SK-MEL-5 (cell line): ENCODE measurements around the gene SGMS1. TPM values are rescaled to one million over a fixed set of nuclear protein-coding genes. Genes with fewer than 3 reads are reported as not detected.

ENCODE experiments used
- DNase-seq: peaks from one replicate; pipeline ENCODE4 v3.0.0-alpha.2; 2016; ENCODE audit warnings: low read depth, low spot score
- in situ Hi-C: cut with HindIII; loops from 2 replicates; pipeline ENCODE4 v1.10.0; 2016; ENCODE audit warnings: low sequenced_read_pairs, high pct_unique_total_duplicates, low pct_unique_long_range_greater_than_20kb
- total RNA-seq: library from RNA; depleted of rRNA; stranded (reverse); fragments of >200 nt; shearing (Covaris generic); gene quantifications from 2 replicates; pipeline ENCODE4 v1.2.3, GENCODE V29; 2014

SGMS1 gene
- total RNA-seq, 1 experiment from 2014 or later = 5.8 TPM

DNA sequence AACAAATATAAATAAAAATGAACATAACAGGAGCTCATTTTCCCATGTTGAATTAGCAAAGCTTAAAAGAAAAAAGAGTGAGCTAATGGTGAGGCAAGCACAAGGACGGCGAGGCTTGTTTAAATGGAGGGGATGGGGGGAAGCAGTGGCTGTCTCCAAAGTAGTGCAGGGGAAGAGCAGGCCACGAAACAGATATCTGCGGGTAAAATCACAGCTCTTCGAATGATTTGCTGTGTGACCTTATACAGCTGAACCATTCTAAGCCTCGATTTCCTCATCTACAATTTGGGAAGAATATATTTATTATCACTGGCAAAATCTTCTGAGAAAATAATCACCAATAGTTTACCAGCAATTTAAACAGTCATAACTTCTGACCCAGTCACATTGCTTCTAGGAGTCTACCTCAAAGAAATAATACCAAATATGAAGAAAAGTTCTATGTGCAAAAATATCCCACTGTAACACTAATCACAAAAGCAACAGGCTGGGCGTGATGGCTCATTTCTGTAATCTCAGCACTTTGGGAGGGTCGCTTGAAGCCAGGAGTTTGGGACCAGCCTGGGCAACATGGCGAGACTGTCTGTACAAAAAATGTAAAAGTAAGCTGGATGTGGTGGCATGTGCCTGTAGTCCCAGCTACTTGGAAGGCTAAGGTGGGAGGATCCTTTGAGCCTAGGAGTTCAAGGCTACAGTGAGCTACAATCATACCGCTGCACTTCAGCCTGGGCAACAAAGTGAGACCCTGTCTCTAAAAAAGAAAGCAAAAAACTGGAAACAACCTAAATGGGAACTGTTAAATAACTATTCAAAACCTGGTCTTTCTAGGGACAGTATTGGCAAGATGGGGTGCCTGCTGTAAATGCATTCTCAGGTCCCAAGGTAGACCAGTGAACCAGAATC, 309.3 kb downstream of the SGMS1 start:
- in situ Hi-C loops = no loop called here
- no peak for DNase-seq

DNA sequence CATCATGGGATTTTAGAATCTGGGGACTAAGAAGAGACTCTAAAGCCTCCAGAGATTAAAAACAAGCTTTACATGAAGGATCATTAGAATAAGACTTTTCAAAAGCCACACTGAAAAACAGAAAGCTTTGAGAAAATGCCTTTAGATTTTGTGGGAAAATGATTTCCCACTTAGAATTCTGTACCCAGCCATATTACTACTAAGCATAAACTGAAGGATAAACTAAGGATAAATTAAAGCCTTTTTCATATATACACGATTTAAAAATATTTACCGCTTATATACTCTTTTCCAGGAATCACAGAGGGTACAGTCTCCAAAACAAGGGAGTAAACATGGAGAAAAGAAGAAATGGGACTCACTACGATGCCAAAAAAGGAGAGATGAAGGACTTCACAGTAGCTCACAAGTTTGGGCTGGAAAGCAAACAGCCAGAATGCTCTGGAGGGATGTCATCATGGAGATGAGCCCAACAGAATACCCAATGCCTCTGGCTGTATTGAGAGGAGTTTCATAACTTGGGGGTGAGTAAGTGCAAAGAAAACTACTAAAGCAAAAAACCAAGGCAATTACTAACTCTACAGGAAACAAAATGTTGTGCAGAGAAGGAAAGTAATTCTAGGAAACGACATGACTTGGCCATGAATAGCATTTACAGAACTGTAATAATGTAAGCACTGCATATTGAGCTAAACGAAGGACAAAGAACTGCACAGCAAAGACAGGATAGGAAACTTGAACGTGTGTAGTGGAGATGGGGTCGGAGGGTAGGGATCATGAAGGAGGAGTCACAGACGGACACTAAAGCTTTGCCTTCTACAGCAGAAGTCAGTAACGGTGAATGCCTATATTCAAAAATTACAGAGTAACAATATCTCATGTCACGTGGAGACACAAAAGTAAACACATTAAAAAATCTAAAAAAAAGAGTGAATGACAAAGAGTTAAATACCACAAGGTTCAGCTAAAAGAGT, 311.0 kb downstream of the SGMS1 start:
- no peak for DNase-seq
- in situ Hi-C loops = no loop called here

DNA sequence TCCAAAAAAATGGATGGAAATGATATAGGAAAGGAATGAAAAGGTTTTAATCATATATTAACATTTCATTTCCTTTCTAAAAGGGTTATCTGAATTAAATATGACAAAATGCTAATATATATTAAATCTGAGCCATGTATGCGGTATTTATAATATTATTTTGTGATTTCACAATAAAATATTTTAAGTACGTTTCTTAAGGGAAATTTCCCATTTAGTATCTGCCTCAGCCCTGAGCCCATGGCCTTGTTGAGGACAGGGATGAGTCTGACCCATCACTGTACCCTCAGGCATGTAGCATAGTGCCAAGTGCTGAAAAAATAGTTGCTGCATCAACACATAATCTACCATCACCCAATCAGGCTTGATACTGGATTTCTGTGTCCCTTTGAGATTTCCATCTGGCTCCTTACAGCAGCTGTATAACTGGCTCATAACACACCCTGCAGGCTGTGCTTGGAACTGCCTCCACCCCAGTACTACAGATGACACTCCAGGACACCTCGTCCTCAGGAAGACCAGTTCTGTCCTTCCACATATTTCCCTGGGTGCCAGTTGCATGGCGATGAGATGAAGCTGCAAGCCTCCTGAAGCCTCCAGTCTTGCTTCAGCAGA, 313.1 kb downstream of the SGMS1 start:
- peak; percentile 76 for DNase-seq
- in situ Hi-C loops = no loop called here

DNA sequence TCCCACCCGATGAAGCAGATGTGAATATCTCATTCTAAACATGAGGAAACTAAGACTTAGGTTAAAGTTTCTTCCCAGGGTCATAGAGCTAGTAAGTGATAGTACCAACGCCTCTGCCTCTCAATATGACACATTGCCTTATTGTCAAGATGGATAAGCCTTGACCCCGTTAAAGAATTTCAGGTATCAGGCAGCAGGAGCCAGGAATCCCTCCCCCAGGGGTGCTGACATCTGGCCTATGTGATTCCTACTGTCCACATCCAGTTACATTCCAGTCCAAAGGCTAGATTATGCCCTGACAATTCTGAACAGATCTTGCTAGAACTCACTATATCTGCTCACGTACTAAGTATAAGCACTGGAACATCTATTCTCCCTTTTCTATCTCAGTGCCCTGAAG, 314.4 kb downstream of the SGMS1 start:
- no peak for DNase-seq
- in situ Hi-C loops = no loop called here

DNA sequence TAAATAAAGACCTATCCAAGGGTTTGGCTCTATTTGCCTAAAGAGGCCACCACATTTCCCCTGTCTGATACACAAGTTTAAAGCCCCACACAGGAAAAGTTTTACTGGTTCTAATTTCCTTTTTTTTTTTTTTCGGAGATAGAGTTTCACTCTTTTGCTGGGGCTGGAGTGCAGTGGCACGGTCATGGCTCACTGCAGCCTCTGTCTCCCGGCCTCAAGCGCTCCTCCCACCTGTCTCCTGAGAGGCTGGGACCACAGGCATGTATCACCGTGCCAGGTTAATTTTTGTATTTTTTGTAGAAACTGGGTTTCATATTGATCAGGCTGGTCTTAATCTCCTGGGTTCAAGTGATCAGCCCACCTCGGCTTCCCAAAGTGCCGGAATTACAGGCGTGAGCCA, 319.1 kb downstream of the SGMS1 start:
- in situ Hi-C loops = no loop called here
- DNase-seq = no peak

DNA sequence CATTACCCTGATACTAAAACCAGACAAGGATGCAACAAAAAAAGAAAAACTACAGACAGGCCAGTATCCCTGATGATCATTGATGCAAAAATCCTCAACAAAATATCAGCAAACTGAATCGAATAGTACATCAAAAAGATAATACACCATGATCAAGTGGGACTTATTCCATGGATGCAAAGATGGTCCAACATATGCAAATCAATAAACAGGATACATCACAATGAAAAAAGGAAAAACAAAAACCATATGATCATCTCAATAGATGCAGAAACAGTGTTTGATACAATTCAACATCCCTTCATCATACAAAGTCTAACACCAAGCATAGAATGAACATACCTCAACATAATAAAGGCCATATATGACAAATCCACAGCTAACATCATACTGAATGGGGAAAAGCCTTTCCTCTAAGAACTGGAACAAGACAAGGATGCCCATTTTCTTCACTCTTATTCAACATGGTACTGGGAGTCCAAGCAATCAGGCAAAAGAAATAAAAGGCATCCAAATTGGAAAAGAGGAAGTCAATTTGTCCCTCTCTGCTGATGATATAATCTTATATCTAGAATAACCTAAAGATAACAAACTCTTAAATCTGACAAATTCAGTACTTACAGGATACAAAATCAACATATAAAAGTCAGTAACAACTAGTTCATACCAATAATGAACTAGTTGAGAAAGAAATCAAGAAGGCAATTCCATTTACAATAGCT, 323.6 kb downstream of the SGMS1 start:
- no peak for DNase-seq
- in situ Hi-C loops = no loop called here

DNA sequence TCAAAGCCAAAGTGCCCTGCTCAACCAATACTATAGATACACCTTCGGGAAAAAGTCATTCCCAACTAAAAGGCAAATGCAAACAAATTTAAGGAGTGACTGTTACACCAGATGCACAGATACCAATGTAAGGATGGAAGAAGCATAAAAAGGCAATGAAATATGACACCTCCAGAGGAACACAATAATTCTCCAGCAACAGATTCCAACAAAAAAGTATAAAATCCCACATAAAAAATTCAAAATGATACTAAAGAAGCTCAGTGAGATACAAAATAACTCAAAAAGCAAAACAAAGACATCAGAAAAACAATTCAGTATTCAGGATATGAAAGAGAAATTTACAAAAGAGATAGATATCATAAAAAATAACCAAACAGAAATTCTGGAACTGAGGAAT, 328.4 kb downstream of the SGMS1 start:
- DNase-seq = no peak
- in situ Hi-C loops = no loop called here

DNA sequence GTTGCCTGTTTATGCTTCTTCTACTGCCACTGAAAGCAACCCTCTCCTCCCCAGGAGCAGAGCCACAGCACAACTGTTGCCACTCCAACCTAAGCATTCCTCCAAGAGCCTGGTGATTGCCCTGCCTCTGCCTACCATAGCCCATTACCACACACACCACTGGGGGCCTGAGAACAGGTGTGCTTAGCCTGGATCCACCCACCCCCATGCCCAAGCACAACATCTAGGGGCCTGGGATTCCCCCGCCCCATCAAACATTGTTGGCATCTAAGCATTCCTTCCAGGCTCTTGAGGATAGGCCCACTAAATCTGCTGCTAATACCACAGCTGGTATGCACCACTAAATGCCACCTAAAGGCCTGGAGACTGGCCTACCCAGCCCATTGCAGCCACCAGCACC, 329.2 kb downstream of the SGMS1 start:
- DNase-seq = no peak
- in situ Hi-C loops = no loop called here

DNA sequence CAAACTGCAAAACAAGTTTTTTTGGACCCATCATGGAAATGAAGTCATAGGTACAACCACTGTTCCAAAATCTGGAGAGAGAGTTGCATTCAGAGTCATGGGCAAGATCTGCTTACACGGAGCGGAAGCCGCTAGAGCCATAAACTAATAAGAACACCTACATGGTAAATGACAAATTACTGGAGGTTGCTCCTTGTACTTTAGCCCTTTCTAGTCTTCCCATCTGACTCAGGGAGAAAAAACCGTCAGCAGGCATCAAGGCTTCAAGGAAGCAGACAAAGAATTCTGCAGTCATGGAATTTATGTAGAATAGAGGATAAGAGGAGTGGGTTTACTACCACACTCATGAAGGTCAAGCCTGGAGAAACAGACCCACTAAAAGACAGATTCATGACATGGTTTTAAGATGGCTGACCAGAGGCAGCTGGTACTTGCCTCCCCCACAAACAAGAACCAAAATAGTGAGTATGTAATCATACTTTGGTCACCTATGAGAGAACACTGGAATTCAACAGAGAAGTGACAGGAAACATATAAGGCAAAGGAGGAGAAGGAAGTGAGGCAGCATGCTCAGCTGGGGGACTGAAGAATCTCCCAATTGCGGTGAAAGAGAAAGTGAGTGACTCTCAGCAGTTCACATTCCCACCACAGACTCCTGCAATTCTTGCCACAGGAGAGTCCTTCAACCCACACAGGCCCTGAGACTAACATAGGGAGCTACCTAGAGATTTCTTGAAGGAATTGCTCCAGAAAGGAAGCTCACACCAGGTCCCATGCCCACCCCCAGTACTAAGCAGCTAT, 330.0 kb downstream of the SGMS1 start:
- no peak for DNase-seq
- in situ Hi-C loops = no loop called here

DNA sequence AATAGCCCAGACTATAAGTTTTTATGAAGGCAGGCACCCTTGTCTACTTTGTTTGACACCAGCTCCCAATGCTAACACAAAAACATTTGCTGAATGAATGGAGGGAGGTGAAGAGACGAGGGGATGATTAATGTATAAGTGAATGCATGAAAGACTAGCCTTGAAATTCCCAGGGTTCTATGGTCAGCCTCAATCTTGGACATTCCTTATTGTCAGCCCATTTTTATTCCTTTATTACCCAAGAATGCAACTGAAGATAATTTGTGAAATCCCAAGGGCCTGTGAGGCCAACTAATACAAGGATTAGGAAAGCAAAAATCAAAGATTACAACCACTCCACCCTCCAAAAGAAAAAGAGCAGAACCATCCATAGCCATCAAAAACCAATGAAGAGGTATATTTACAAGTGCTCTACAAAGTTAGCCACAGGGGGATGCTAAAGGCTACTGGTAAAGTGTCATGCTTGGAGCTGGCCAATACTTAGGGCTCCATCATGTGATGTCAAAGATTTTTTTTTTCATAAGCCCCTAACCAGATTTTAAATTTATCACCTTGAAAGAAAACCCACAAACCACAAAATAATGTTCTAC, 332.4 kb downstream of the SGMS1 start:
- in situ Hi-C loops = no loop called here
- DNase-seq = peak; percentile 23

DNA sequence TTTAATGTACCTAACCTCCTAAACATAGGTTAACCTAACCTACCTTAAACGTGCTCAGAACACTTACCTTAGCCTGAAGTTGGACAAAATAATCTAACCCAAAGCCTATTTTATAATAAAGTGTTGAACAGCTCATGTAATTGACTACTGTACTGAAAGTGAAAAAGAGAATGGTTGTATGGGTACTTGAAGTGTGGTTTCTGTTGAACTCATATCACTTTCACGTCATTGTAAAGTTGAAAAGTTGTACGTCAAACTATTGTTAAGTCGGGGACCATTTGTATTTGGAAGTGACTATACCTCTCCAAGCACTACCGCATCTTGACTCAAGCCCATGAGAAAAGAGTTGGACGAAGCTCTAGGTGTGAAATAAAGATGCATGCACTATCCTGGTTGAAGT, 334.6 kb downstream of the SGMS1 start:
- in situ Hi-C loops = no loop called here
- DNase-seq = no peak

DNA sequence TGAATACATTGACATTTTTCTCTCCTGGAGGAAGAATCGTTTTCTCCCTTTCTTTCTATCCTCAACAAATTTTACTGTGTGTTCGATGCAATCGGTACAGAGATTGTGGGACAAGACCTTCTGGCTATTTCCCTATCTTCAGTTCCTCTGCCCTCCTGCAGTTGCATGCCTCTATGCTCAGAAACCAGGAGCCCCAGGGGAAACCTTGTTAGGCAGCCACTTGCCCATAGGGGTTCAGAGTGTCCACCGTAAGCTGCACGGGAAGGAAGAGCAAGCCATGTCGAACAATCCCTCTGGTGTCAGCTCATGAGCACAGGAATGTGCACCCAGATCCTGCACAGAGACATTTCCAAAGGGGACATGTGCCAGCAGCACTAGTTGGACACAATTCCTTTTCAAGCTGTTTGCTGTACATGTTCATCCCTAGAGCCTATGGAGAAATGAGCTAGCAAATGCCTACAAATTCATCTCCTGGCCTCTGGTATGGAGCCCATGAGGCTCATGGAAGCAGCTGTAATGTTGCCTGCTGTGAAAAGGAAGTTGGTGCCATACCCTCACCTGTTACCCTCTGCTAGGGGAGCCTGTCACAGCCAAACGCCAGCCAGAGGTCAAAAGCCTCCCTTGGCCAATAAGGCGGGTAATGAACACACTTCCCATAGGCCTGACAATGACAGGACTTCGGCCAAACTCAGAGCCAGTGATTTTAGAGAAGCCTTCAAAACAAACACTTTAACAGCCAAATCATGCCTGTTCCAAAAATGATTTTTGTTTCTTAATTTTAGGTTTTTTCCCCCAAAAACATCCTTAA, 336.6 kb downstream of the SGMS1 start:
- in situ Hi-C loops = no loop called here
- DNase-seq = no peak

DNA sequence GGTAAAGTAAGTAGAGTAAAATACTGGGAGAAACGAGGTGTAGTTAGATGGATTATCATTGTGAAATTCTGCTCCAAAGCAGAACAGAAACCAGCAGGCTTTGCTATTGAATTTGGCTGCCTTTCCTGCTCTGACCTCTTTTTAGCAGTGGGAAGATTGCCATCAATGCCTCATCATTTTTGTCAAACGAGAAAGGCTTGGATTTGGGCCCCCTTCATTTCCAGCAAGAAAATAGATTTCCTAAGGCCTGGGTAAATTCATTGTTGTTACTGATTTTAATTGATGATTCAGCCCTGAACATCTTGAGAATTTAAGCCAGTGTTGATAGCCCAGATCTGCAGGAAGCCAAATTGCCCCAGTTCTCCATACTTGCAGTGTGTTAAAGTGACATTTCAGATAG, 337.2 kb downstream of the SGMS1 start:
- DNase-seq = no peak
- in situ Hi-C loops = no loop called here

DNA sequence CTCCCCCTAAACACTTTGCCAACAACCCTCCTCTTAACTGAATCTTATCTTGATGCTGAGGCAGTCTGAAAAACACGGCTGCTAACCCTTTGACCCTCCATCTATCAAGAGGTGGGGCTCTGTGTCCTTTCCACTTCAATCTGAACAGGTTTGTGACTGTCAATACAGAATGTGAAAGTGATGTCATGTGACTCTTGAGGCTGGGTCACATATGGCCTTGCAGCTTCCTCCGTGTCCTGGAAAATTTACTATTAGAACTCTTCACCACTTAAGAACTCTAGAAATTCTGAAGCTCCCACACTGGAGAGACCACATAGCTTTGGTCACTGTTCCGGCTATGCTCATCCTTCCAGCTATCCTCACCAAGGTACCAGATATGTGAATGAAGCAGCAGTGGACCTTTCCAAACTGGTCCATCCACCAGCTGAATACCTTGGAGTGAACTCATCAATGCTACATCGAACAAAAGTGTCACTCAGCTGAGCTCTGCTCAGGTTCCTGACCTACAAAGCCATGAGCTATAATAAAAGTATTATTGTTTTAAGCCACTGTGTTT, 341.7 kb downstream of the SGMS1 start:
- in situ Hi-C loops = no loop called here
- no peak for DNase-seq

DNA sequence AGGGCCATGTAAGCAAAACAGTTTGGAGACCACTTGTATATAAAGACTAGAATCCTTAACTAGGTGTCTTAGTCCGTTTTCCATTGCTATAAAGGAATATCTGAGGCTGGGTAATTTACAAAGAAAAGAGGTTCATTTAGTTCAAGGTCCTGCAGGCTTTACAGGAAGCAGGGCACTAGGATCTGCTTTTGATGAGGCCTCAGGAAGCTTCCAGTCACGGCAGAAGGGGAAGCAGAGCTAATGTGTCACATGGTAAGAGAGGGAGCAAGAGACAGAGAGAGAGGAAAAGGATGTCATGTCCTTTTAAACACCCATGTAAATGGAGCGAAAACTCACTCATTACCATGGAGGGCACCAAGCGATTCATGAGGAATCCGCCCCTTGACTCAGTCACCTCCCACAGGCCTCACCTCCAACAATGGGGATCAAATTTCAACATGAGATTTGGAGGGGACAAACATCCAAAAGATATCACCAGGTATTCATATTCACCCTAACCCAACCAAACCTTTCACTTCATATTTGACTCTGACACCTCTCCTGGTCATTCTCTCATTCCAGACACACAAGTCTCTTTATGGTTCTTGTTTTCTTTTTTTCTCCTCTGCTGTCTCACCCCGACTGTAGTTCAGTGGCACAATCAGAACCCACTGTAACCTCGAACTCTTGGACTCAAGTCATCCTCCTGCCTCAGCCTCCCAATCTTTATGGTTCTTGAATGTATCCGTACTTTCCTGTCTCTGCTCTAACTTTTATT, 342.4 kb downstream of the SGMS1 start:
- in situ Hi-C loops = no loop called here

More for the DNA sequence above, 342.4 kb downstream of the SGMS1 start:
- no peak for DNase-seq
